Liver (tissue), 9 donors: ENCODE data around the gene ACMSD. TPM values are rescaled to one million over a fixed set of nuclear protein-coding genes. Genes with fewer than 3 reads are reported as not detected.

Experiments used
- DNase-seq: peaks from one replicate; pipeline ENCODE4 v3.0.0-alpha.2; 2017; ENCODE audit warnings: low spot score
- H3K27ac ChIP-seq, 2 donors: one replicate each; pipeline ENCODE4 v1.7.0; 2013; ENCODE audit warnings: inconsistent platforms in 2 of 2, low read length in 2 of 2, control low read depth in 1 of 2, low read depth in 1 of 2, mild to moderate bottlenecking in 1 of 2
- H3K27me3 ChIP-seq, 4 donors: one replicate each; pipeline versions ENCODE4 v1.6.1 to v1.7.0; 2013; ENCODE audit warnings: low read length in 3 of 4, inconsistent platforms in 1 of 4, mild to moderate bottlenecking in 1 of 4, moderate library complexity in 1 of 4; ENCODE audit not compliant: control insufficient read depth in 4 of 4, insufficient read depth in 4 of 4
- H3K36me3 ChIP-seq, 4 donors: one replicate each; pipeline versions ENCODE4 v1.6.1 to v1.7.0; 2013; ENCODE audit warnings: low read length in 3 of 4, mild to moderate bottlenecking in 3 of 4, low read depth in 1 of 4, moderate library complexity in 1 of 4; ENCODE audit not compliant: control insufficient read depth in 4 of 4, insufficient read depth in 3 of 4
- H3K4me1 ChIP-seq, 4 donors: one replicate each; pipeline versions ENCODE4 v1.6.1 to v1.7.0; 2013; ENCODE audit warnings: low read length in 3 of 4, mild to moderate bottlenecking in 3 of 4, moderate library complexity in 1 of 4; ENCODE audit not compliant: control insufficient read depth in 4 of 4, insufficient read depth in 4 of 4
- H3K4me3 ChIP-seq, 3 donors: one replicate each; pipeline versions ENCODE4 v1.6.1 to v1.7.0; 2013; ENCODE audit warnings: low read length in 3 of 3, control low read depth in 1 of 3, low read depth in 1 of 3, mild to moderate bottlenecking in 1 of 3
- H3K9ac ChIP-seq, 2 donors: one replicate each; pipeline ENCODE4 v1.7.0; 2013; ENCODE audit warnings: low read length in 2 of 2, mild to moderate bottlenecking in 2 of 2, moderate library complexity in 2 of 2, control low read depth in 1 of 2, low read depth in 1 of 2
- H3K9me3 ChIP-seq, 4 donors: one replicate each; pipeline versions ENCODE4 v1.6.1 to v1.7.0; 2013; ENCODE audit warnings: low read length in 3 of 4; ENCODE audit not compliant: control insufficient read depth in 4 of 4
- ATF3 ChIP-seq: IDR thresholded peaks from 2 replicates; pipeline ENCODE4 v1.6.1; 2016; ENCODE audit warnings: antibody characterized with exemption
- CTCF ChIP-seq: fragments of 150-350 bp; IDR thresholded peaks from 2 replicates; pipeline ENCODE4 v1.5.1; 2017; ENCODE audit warnings: improper control_type of control experiment, low read depth, low read length; ENCODE audit not compliant: missing input control
- EGR1 ChIP-seq, 2 donors: IDR thresholded peaks; 2 replicates each; pipeline ENCODE4 v1.6.1; 2016 to 2018; ENCODE audit warnings: antibody characterized with exemption in 2 of 2, low read depth in 2 of 2
- FOXA2 ChIP-seq: IDR thresholded peaks from 2 replicates; pipeline ENCODE4 v1.6.1; 2016; ENCODE audit warnings: antibody characterized with exemption
- GABPA ChIP-seq, 2 donors: IDR thresholded peaks in 1 of 2; conservative IDR thresholded peaks in 1 of 2; 2 replicates each; pipeline ENCODE4 v1.6.1; 2016; ENCODE audit warnings: antibody characterized with exemption in 2 of 2, mild to moderate bottlenecking in 1 of 2, moderate library complexity in 1 of 2
- HNF4A ChIP-seq, 2 donors: conservative IDR thresholded peaks; 2 replicates each; pipeline ENCODE4 v1.6.1; 2016; ENCODE audit warnings: antibody characterized with exemption in 2 of 2, mild to moderate bottlenecking in 2 of 2
- HNF4G ChIP-seq: IDR thresholded peaks from 2 replicates; pipeline ENCODE4 v1.6.1; 2016; ENCODE audit warnings: antibody characterized with exemption
- JUND ChIP-seq, 2 donors: IDR thresholded peaks; 2 replicates each; pipeline ENCODE4 v1.6.1; 2016; ENCODE audit warnings: antibody characterized with exemption in 2 of 2
- MAX ChIP-seq: IDR thresholded peaks from 2 replicates; pipeline ENCODE4 v1.6.1; 2016; ENCODE audit warnings: antibody characterized with exemption
- NR2F2 ChIP-seq: IDR thresholded peaks from 2 replicates; pipeline ENCODE4 v1.6.1; 2016; ENCODE audit warnings: antibody characterized with exemption
- RAD21 ChIP-seq, 2 donors: IDR thresholded peaks; 2 replicates each; pipeline ENCODE4 v1.6.1; 2016; ENCODE audit warnings: antibody characterized with exemption in 2 of 2, mild to moderate bottlenecking in 2 of 2
- RXRA ChIP-seq, 2 donors: IDR thresholded peaks; 2 replicates each; pipeline ENCODE4 v1.6.1; 2017 to 2018; ENCODE audit warnings: antibody characterized with exemption in 2 of 2, mild to moderate bottlenecking in 1 of 2
- SP1 ChIP-seq: IDR thresholded peaks from 2 replicates; pipeline ENCODE4 v1.6.1; 2018; ENCODE audit warnings: antibody characterized with exemption, mild to moderate bottlenecking
- TAF1 ChIP-seq: conservative IDR thresholded peaks from 2 replicates; pipeline ENCODE4 v1.6.1; 2016; ENCODE audit warnings: antibody characterized with exemption, mild to moderate bottlenecking
- YY1 ChIP-seq: IDR thresholded peaks from 2 replicates; pipeline ENCODE4 v1.6.1; 2016; ENCODE audit warnings: antibody characterized with exemption, mild to moderate bottlenecking
- ZBTB33 ChIP-seq: IDR thresholded peaks from 2 replicates; pipeline ENCODE4 v1.6.1; 2016; ENCODE audit warnings: antibody characterized with exemption
- WGBS: extraction: QIAGEN DNeasy Blood & Tissue Kit; methylation state at CpG from one replicate; pipeline ENCODE4 v1.1.7; 2013; 5-methylcytosine and 5-hydroxymethylcytosine counted together
- polyA plus RNA-seq, 2 donors: library from polyadenylated mRNA; stranded (reverse) in 1 of 2; unstranded in 1 of 2; fragments of 200-250 nt in 1 of 2; fragments of >200 nt in 1 of 2; fragmentation: Nextera tagmentation in 1 of 2; extraction: Ambion mirVana in 1 of 2; gene quantifications; one replicate each; pipeline versions ENCODE4 v1.2.1 to v1.2.3, GENCODE V29; 2013 to 2015
- total RNA-seq, 2 donors: library from RNA; depleted of rRNA; stranded (reverse); fragments of >200 nt; gene quantifications; one replicate each; pipeline ENCODE4 v1.2.3, GENCODE V29; 2014
- TF ChIP-seq, protein P1 (sequence below): IDR thresholded peaks from 2 replicates; pipeline ENCODE4 v1.6.1; 2016; ENCODE audit warnings: antibody characterized with exemption, mild to moderate bottlenecking
- donor health status: healthy.
- donor health status: healthy.
- donor health status: healthy.
- donor health status: healthy.
- donor health status: healthy.

ACMSD gene
- total and polyA plus RNA-seq, 4 donors, result 11.9 to 91.4 (median 75.8) TPM

GRCh38 chr2:134795765-134796164 lies 42.7 kb upstream of the ACMSD start:
- peaks cover 0 to 2% (median 0%) of the 10 kb centered on the region in 4 donors for H3K9me3 ChIP-seq
- H3K4me3 ChIP-seq, result no peak overlapping the region
- H3K27me3 ChIP-seq, result no peaks in the 10 kb centered on the region
- TF ChIP-seq NR2F2 (no peak), HNF4A (conservative IDR thresholded peaks at IDR 0.05) (no peak), SP1 (no peak), FOXA2 (no peak), TAF1 (no peak), JUND (IDR thresholded peaks at IDR 0.05) (no peak), ZBTB33 (no peak), HNF4G (no peak), RXRA (IDR thresholded peaks at IDR 0.05) (no peak), EGR1 (IDR thresholded peaks at IDR 0.05; ENCODE audit: low read depth in 2 of 2) (no peak), CTCF (no peak), YY1 (no peak), MAX (no peak), ATF3 (no peak), GABPA (IDR thresholded peaks at IDR 0.05 in 1 of 2, conservative IDR thresholded peaks at IDR 0.05 in 1 of 2) (no peak)
- TF ChIP-seq, protein P1, sequence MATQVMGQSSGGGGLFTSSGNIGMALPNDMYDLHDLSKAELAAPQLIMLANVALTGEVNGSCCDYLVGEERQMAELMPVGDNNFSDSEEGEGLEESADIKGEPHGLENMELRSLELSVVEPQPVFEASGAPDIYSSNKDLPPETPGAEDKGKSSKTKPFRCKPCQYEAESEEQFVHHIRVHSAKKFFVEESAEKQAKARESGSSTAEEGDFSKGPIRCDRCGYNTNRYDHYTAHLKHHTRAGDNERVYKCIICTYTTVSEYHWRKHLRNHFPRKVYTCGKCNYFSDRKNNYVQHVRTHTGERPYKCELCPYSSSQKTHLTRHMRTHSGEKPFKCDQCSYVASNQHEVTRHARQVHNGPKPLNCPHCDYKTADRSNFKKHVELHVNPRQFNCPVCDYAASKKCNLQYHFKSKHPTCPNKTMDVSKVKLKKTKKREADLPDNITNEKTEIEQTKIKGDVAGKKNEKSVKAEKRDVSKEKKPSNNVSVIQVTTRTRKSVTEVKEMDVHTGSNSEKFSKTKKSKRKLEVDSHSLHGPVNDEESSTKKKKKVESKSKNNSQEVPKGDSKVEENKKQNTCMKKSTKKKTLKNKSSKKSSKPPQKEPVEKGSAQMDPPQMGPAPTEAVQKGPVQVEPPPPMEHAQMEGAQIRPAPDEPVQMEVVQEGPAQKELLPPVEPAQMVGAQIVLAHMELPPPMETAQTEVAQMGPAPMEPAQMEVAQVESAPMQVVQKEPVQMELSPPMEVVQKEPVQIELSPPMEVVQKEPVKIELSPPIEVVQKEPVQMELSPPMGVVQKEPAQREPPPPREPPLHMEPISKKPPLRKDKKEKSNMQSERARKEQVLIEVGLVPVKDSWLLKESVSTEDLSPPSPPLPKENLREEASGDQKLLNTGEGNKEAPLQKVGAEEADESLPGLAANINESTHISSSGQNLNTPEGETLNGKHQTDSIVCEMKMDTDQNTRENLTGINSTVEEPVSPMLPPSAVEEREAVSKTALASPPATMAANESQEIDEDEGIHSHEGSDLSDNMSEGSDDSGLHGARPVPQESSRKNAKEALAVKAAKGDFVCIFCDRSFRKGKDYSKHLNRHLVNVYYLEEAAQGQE, result no peak
- WGBS, result 90% methylated on average over 4 of the region's 4 CpGs
- DNase-seq, result no peak
- no peak overlapping the region for H3K27ac ChIP-seq
- no peaks in the 10 kb centered on the region for H3K4me1 ChIP-seq
- H3K9ac ChIP-seq, result no peak overlapping the region
- H3K36me3 ChIP-seq, result no peaks in the 10 kb centered on the region

DNA sequence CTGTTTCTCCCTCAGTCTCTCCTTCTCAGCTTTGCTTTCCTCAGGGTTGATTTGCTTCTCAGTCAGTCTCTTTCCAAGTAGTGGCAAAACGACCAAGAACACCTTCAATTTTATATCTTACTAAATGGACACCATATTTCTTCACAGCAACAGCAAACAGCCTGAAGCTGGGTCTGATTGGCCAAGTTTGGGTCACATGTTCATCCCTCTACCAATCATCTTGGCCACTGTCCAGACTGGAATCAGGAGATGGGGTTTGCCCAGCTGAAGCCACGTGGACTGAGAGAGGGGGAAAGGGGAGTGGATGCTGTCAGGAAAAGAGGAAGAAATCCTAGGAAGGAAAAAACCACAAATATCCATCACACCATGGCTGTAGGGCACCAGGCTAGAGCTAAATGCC lies 42.0 kb upstream of the ACMSD start:
- no peaks in the 10 kb centered on the region for H3K4me1 ChIP-seq
- peaks cover 0 to 2% (median 0%) of the 10 kb centered on the region in 4 donors for H3K9me3 ChIP-seq
- H3K27ac ChIP-seq, result no peak overlapping the region
- H3K27me3 ChIP-seq, result no peaks in the 10 kb centered on the region
- H3K9ac ChIP-seq, result no peak overlapping the region
- 74% methylated on average over 2 of the region's 2 CpGs for WGBS
- no peak overlapping the region for H3K4me3 ChIP-seq
- TF ChIP-seq RXRA (IDR thresholded peaks at IDR 0.05) (no peak), NR2F2 (no peak), HNF4G (no peak), FOXA2 (no peak), RAD21 (IDR thresholded peaks at IDR 0.05) (no peak)
- TF ChIP-seq, protein P1, result no peak
- DNase-seq, result no peak
- no peaks in the 10 kb centered on the region for H3K36me3 ChIP-seq
